HCEC 1CT (cell line): ENCODE data around the gene SIX1.
A peak's percentile ranks its signal among the peaks of the same experiment; 100 is the strongest.

ENCODE experiments used
- DNase-seq: peaks from one replicate; pipeline ENCODE4 v3.0.0-alpha.2; 2017

The SIX1 gene

DNA sequence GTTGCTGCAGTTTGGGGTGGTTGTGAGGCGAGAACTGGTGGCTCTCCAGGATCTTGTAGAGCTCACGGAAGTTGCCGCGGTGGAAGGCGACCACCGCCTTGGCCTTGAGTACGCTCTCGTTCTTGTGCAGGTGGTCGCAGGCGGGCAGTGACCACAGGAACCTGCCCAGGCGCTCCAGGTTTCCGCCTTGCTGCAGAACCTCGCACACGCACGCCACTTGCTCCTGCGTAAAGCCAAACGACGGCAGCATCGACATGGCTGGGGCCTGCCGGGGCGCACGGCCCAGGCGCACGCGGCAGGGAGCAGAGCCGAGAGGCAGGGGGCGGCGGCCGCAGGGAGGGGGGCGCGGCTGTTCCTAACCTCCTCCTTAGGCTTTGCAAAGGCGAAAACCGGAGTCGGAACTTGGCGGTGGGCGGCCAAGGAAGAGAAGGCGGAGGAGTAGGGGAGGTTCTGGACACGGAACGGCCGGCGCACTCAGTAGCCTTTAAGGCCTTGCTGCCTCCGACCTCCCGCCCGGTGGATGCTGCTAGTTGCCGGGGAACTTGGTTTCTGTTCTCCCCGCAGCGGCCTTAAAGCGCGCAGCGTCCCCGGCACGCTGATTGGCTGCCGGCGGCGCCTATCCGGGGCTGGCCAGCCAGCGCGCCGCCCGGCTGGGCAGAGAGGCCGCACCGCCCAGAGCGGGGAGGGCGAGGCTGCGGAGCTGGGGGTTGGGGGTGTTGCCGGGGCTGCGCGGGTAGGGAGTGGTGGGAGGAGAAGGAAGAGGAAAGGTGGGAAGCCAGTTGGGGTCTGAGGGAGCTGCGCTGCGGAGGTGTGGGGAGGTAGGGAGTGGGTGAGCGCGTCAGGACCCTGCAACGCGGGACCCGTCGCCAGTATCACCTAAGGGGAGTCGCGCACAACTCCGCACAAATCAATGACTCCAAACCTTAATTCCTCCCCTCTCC lies at the start of gene SIX1:
Gene SIX1, minus strand, starts transcription at position 544 of the 941 bp plus-strand sequence. Its CDS starts 288 bp downstream, at position 256.
- DNase-seq: peak; percentile 93

DNA sequence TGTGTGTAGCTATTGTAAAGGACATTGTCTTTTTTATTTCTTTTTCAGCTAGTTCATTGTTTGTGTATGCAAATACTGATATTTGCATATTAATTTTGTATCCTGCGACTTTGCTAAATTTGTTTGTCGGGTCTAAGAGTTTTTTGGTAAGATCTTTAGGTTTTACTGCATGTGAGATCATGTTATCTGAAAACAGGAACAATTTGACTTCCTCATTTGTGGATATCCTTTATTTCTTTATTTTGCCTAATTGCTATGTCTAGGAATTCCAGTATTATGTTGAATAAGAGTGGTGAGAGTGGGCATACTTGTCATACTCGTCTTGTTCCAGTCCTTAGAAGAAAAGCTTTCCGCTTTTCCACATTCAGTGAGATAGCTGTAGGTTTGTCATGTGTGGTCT lies 46.0 kb upstream of the SIX1 start:
- DNase-seq: no peak

DNA sequence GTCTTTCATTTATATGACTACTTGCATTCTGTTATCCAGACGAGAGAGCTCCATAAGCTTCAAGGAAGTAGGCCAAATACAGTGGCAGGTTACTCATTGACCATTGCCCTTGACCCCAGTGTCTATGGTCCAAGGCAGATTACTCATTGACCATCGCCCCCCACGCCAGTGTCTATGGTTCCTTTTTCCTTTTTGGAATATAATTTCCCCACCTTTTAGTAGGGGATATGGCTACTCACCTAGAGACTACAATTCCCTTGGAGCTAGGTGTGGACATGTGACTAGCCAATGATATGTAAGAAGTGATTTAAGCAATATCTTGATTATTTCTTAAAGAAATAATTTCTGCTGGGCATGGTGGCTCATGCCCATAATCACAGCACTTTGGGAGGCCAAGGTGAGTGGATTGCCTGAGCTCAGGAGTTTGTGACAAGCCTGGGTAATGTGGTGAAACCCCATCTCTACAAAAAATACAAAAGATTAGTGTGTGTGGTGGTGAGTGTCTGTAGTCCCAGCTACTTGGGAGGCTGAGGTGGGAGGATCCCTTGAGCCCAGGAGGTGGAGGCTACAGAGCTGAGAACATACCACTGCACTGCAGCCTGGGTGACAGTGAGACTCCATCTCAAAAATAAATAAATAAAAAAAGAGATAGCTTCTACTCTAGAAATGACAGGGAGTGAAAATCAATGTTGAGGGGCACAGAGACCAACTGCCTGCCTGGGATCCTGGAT lies 42.3 kb upstream of the SIX1 start:
- DNase-seq: no peak

DNA sequence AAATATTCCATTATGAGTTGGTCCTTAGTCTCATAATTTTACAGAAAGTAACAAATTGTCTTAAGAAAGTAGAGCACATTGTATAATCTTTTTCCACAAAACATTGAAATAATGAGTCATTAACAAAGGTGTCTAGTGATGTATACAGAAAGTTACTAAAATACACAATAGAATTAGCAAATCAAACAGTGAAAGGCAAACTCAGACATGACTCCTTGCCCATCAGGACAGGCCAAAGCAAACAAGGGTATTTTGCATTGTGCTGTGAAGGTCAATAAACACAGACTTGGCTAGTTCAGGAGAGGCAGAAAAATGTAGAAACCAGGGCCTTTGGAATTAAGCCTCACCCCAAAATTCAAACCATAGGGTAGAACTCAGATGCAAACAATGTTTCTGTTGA lies 37.6 kb upstream of the SIX1 start:
- DNase-seq: no peak

DNA sequence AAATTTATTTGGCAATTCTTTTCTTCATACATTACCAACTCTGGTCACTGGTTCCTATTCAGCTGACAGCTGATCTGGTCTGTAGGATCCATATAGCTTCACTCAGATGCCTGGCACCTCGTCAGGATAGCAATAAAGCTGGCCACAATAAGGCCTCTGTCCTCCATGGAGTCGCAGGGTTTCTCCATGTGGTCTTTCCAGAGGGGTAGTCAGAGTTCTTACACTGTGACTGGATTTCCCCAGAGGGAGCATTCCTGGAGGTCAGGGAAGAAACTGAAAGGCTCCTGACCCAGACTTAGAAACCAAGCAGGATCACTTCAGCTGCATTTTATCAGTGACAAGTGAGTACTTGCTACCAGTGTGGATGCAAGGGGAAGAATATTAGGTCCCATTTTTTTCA lies 34.9 kb upstream of the SIX1 start:
- DNase-seq: no peak

DNA sequence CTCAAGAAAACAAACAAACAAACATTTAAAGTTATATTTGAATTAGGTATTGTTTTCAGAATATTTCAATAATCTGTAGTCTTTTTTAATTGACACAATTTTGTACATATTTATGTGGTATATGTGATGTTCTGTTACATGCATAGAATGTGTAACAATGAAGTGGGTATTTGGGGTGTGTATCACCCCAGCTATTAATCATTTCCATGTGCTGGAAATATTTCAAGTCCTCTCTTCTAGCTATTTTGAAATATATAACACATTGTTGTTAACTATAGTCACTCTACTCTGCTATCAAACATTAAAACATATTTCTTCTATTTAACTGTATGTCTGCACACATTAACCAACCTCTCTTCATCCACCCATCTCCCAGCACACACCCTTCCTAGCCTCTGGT lies 32.0 kb upstream of the SIX1 start:
- peak; percentile 20 for DNase-seq

DNA sequence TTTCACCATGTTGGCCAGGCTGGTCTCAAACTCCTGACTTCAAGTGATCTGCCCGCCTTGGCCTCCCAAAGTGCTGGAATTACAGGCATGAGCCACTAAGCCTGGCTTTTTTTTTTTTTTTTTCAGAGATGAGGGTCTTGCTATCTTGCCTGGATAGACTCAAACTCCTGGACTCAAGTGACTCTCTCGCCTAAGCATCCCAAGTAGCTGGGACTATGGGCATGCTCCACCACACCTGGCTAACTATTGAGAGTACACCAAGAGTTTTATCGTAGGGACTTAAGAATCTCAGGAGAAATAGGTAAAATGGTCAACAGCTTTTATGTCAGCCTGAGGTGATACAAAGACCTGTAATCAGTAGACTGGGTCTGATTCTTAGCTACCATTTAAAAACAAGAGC lies 31.2 kb upstream of the SIX1 start:
- no peak for DNase-seq

DNA sequence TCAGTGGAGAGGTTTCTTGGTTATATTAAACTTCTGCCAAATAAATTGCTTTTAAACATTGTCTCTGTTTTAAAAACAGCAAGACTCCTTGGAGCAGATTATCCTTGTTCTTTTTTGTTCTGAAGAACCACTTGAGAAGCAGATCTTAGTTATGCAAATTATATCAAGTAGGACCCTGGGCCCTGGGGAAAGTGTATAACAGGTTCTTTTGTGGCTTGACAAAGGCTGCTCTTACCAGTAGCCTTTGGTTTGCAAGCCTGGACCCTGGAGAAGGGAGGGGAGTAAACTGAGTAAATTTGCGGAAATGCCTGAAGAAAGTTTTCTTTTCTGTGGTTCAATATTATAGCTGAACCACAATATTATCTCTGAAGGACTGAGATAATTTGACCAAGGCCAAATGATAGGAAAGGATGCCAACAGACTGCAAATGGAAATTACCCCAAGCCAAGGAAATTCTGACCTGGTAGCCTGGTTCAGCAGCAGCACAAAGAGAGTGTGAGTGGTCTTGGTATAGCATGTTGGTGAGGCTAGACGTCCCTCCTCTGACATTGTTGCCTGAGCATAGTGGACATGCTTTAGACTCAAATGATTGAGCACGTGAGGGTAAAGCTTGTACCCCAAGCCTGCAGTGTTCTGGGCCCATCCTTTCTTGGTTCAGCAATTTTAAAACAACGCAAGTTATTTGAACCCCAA lies 30.4 kb upstream of the SIX1 start:
- no peak for DNase-seq

DNA sequence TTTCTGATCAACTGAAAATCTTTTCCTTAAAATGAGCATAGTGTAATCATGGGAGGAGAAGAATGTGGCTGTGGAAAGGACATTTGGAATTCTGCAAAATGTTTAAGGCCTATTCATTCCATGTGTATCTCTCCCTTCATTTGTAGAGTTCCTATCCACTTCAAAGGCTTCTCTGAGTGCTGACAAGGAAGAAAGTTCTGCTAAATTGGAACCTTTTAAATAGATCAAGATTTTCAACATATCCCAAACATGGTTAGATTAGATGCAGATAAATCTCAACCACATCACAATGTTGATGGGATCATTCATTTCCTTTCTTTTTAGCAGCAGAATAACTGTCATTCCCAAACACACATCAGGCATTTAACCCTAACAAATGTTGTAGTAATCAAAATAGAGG lies 28.4 kb upstream of the SIX1 start:
- DNase-seq: no peak

DNA sequence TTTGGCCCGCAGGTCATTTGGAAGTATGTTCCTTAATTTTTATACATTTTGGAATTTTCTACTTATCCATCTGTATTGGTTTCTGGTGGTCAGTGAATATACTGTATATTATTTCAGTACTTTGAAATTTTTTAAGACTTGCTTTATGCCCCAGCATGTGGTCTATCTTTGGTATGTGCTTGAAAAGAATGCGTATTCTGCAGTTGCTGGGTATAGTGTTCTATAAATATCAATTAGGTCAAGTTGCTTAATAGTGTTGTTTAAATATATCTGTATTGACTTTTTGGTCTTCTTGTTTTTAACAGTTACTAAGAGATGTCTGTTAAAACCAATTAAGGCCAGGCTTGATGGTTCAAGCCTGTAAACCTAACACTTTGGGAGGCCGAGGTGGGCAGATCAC lies 21.7 kb upstream of the SIX1 start:
- no peak for DNase-seq

DNA sequence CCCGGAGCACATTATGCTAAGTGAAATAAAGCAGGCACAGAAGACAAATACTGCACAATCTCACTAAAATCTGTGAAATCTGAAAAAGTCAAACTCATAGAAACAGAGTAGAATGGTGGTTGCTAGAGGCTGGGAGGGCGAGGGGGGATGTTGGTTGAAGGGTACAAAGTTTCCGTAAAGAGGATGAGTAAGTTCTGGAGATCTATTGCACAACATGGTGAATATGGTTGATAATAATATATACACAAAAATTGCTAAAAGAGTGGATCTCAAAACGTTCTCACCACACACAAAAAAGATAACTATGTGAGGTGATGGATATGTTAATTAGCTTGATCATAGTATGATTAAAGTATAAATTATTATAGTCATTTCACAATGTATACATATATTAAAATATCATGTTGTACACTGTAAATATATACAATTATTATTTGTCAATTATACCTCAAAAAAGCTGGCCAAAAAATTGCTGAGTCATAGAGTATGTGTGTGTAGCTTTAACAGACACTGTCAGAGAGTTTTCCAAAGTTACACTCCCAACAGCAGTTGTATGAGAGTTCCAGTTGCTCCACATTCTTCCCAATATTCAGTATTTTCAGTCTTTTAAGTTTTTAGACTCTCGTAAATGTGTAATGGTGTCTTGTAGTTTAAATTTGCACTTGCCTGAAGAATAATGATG lies 19.3 kb upstream of the SIX1 start:
- no peak for DNase-seq

DNA sequence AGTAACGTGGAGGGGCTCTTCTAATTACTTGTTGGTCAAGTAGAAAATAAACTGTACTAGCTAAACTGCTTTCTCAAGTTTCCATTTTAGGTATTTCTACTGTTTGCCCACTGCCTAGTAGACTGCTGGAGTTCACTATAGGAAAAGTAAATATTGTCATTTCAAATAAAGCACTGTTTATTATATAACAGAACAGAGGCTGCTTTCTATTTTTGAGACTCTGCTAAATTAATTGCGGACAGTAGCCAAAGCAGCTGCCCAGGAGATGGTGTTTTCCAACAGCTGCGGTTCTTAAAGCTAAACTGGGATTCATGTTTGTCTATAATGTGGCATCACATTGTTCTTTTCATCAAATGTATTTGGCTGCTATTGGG lies 15.9 kb upstream of the SIX1 start:
- DNase-seq: no peak

DNA sequence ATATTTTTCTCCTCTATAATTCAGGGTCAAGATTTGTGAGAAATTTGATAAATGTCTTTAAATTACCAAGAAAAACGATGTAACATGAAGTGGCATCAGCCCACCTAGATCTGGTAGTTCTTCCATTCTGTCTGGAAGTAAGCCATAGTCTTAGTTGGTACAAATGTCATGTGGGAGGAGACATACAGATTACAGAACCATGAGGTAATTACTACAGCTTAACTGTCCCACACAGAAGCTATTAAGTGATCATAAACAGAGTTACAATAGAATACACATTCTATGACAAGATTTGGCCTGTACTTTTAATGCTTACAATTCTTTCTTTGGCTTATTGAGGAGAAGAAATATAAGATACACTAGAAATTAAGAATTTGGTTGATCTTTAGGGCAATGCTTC lies 13.7 kb upstream of the SIX1 start:
- DNase-seq: no peak

DNA sequence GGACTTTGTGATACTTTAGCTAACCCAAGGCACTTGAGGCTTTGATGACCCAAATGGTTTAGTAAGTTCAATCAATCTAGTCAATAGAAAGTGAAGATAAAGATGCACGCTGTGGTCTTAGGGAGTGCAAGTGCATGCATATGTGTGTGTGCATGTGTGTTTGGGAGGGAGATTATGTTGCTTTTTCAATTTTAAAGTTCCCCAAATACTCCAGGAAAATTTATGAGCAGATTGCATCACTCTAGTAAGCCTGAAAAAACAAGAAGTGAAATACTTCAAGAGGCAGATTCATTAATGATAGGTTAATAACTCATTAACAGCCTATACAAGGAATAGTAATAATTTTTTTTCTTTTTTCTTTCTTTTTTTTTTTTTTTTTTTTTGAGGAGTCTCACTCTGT lies 12.4 kb upstream of the SIX1 start:
- DNase-seq: no peak

DNA sequence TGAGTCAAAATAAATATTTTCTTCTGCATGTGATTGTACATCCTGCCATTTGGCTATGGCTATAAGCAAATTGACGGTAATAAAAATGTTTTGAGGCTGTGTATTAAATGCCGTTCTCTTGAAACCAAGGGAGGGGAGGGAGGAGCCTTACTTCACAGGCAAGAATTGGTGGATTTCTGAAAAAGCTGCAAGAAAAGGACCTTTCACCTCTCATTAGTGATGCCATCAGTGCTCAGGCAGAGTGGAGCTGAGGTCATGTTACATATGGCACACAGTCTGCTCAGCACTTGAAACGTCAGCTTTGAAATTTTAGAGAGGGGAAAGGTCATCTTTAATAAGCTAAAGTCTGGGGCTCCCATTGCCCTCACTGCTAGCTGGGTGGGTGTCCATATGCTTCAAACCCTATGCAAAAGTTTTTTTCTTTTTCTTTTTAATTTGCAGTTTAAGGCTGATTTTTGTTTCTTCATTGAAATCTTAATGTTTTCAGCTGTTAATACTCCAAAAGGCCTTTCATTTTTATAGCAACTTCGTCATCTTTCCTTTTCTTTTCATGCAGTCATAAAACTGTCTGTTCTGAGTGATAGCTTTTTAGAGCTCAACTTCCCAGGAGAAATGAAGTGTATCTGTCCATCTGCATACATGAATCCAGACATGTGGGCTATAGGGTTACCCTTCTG lies 9.8 kb upstream of the SIX1 start:
- DNase-seq: peak; percentile 78

DNA sequence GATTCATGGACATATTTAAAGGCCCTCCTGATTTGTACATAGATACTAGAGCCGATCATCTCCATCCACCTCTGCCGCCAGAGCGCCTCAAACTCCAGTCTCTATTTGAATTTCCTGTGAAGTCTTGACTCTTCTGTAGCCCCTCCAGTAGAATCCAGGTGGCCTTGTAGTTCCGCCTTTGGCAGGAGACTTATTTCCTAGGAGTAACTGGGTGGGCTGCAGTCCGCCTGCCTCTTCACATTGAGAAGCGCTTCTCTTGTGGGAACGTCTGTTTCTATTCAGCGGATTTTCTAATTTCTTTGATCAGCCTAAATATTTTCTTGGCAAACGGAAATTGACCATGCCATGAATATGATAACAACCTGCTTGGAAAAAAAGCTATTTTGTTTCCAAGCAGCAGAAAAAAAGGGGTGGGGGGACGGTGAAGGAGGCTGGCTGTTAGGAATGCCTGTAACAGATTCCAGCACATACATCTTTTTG lies 9.0 kb upstream of the SIX1 start:
- DNase-seq: no peak

DNA sequence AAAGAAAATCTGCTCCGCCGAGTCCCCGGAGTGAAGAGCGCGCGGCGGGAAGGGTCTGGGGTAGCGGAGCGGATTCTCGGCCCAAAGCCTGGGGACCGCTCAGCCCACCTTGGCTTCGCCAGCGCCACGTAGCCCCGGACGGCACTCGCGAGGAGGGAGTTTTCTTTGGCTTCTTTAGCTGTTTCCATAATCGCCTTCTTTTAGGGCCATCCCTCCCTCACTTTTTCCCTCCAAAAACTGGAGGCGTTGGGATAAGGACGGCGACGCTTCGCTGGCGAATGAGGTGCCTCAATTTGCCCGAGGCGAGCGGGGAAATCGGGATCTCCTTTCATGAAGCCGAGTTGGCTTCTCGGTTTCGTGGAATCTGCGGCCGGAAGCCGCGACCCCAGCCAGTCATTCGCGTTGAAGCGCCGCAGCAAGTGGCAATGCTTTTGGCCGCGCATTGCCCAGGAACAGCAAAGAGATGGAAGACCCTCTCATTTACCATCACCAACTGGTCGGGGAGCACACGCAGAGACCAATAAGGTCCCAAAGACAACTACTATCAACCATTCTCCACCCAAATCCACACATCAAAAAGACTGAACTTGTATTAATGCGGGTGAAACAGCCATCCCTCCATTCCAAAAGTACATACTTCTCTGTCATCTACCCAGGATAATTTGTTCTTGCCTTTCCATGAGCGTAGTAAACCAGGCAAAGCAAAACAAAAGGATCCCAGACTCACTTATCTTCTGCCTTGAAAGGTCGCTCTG lies 8.4 kb upstream of the SIX1 start:
- DNase-seq: no peak

DNA sequence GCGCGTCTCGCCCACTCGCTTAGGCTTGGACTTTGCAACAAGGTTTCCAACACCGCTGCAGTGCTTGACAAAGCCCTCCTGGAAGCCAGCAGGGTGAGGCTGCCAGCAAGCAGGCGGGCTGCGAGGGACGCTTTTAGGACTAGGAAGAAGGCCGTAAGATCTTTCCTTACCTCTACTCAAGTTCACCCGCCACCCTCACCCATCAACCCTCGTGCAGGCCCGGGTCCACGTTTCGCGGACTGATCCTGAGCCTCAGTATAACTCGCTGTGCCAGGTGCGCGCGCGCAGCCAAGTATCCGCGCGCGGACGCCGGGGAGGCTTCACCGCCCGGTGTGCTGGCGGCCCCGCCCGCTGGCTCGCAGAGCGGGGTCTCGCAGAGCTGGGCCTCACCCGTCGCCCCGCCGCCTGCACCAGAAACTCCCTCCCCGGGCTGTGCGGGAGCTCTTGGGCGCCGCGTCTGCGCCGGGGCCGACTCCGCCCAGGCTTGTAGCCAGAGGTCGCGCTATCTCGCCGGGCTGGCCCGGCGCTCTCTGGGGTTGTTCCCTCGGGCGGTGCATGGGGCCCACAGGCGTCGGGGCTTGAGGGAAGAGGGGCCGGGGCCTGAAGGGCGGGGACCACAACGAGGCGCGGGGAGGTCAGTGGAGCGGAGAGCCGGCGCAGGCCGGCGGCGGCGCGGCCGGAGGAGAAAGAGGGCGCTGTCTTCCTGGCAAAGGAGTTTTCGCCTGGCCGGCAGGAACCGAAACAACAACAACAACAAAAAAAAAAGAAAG lies 7.6 kb upstream of the SIX1 start:
- peak; percentile 70 for DNase-seq

DNA sequence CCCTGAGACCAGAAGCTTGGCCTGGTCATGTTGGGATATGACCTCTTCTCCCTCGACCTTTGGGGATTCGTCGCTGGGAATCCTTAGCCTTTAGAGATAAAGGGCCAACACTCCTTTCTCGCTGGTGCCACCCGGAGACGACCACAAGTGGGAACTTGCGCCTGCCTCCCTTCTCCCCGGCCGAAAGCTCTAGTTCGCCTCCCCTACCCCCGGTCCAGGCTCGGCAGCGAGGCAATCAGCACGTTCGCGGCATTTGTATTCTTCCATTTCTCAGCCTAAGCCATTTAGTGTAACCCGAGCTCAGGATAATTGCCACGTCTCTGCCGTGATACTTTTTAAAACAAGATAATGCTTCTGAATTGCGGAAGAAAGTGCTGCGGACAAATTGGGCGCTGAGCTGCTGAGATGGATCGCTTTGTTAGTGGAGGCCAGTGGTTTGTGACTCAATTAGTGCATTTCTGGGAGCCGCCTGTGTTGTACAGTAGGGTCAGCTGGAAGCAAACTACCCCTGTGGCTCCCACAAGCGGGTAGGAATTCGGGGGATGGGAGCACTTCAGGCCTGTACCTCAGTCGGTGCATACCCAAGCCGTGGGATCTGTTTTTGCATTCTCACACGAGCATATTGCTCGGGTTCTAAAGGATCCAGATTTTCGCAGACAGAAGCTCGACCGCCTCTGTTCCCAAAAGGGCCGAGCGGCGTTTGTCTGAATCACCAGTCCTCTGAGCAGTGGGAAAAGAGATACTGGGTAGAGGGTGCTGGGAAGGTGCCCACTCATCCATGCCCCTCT lies 6.8 kb upstream of the SIX1 start:
- no peak for DNase-seq
